CD4-positive, alpha-beta T cell (primary cell): Measurements from ENCODE around the gene SELENOF. TPM values are rescaled to one million over a fixed set of nuclear protein-coding genes. Genes with fewer than 3 reads are reported as not detected.
"Not testable (repeated sequence)": the region's sequence is repeated elsewhere in the genome, so short reads cannot be mapped to it uniquely, and the experiment has no call there.

Source experiments
- ATAC-seq: fragments of 200-7000 bp; cut with Tn5 transposase; one replicate; pipeline ENCODE4 v1.10.0; 2022; ENCODE audit warnings: mild to moderate bottlenecking; ENCODE audit not compliant: poor library complexity
- CTCF ChIA-PET: fragments of 350-600 bp; sonication (Branson Sonifier 250); formaldehyde crosslinking; loops from one replicate; lab custom pipeline; 2021; ENCODE audit warnings: antibody characterized with exemption, inconsistent platforms; lab: Charles Lee
- POLR2A ChIA-PET: fragments of 350-600 bp; sonication (Branson Sonifier 250); formaldehyde crosslinking; loops from one replicate; lab custom pipeline; 2021; ENCODE audit warnings: antibody characterized with exemption, inconsistent platforms; lab: Charles Lee
- DNase-seq, 14 experiments: peaks; one replicate each; pipeline ENCODE4 v3.0.0-alpha.2; 2013 to 2020; ENCODE audit warnings: mixed read lengths in 2 of 14
- H3K27ac ChIP-seq, 2 donors: one replicate each; pipeline versions ENCODE4 v1.5.1 to v1.7.0; 2013; ENCODE audit warnings: low read length in 2 of 2, low read depth in 1 of 2, mild to moderate bottlenecking in 1 of 2
- H3K27me3 ChIP-seq, 2 experiments: 1 replicate in 1 of 2; 2 replicates in 1 of 2; pipeline versions ENCODE4 v1.6.1 to v1.7.0; 2013; ENCODE audit warnings: low read length in 2 of 2, control low read depth in 1 of 2, mild to moderate bottlenecking in 1 of 2, moderate library complexity in 1 of 2; ENCODE audit not compliant: insufficient read depth in 2 of 2, control insufficient read depth in 1 of 2
- H3K36me3 ChIP-seq: one replicate; pipeline ENCODE4 v1.6.1; 2013; ENCODE audit warnings: low read length, control low read depth; ENCODE audit not compliant: insufficient read depth
- H3K4me1 ChIP-seq: one replicate; pipeline ENCODE4 v1.6.1; 2013; ENCODE audit warnings: low read length, control low read depth; ENCODE audit not compliant: insufficient read depth
- H3K4me3 ChIP-seq: one replicate; pipeline ENCODE4 v1.5.1; 2013; ENCODE audit warnings: mild to moderate bottlenecking, low read length, moderate library complexity
- H3K9me3 ChIP-seq, 2 experiments: 1 replicate in 1 of 2; 2 replicates in 1 of 2; pipeline versions ENCODE4 v1.6.1 to v1.7.0; 2013; ENCODE audit warnings: low read length in 2 of 2, mild to moderate bottlenecking in 2 of 2, control low read depth in 1 of 2, moderate library complexity in 1 of 2; ENCODE audit not compliant: control insufficient read depth in 1 of 2, insufficient read depth in 1 of 2
- H3K27ac Mint-ChIP-seq: one replicate; pipeline ENCODE4 v1.8.0; 2020; ENCODE audit warnings: mixed read lengths
- H3K27me3 Mint-ChIP-seq: one replicate; pipeline ENCODE4 v1.8.0; 2021; ENCODE audit warnings: mixed read lengths
- H3K36me3 Mint-ChIP-seq: one replicate; pipeline ENCODE4 v1.8.0; 2021; ENCODE audit warnings: low read depth, mixed read lengths
- H3K4me1 Mint-ChIP-seq: one replicate; pipeline ENCODE4 v1.8.0; 2021; ENCODE audit warnings: low read depth, mixed read lengths
- H3K4me3 Mint-ChIP-seq: one replicate; pipeline ENCODE4 v1.8.0; 2020; ENCODE audit warnings: mild to moderate bottlenecking, mixed read lengths
- H3K9me3 Mint-ChIP-seq: one replicate; pipeline ENCODE4 v1.8.0; 2020; ENCODE audit warnings: mixed read lengths
- CTCF ChIP-seq: fragments of 200-600 bp; IDR thresholded peaks from one replicate; pipeline ENCODE4 v1.8.0; 2022; ENCODE audit warnings: antibody characterized with exemption, mild to moderate bottlenecking
- intact Hi-C, 2 experiments: fragments of 100-400 bp; cut with DNase I in 1 of 2; cut with micrococcal nuclease in 1 of 2; formaldehyde crosslinking; loops; one replicate each; pipeline versions ENCODE4 v1.15.1 to v1.9.0; 2023 to 2025; cut with DNase I, micrococcal nuclease
- total RNA-seq, 174 experiments: library from RNA in 2 of 174; stranded (reverse) in 2 of 174; gene quantifications; one replicate each; pipeline ENCODE4 v1.2.3 and lab custom pipeline; 2021 to 2026

The SELENOF gene
- total RNA-seq, 2 experiments from 2014 or later, result 74.1 to 74.9 TPM

GRCh38 chr1:86912281-86912900 is 1.5 kb downstream of the SELENOF start:
- no peaks in the 10 kb centered on the region for H3K9me3 Mint-ChIP-seq
- intact Hi-C loops, result loop anchor here (5.0 to 10.0 kb wide), 4 partner anchors 208 to 525 kb away; partner anchors contain the start of genes SH3GLB1 (in 2 of the 2) and ODF2L (in 1 of the 2)
- Histone ChIP-seq H3K9me3 (no peaks in the 10 kb centered on the region), H3K27me3 (no peaks in the 10 kb centered on the region), H3K27ac (no peak overlapping the region), H3K4me1 (peaks cover 25% of the 10 kb centered on the region), H3K36me3 (peaks cover 10% of the 10 kb centered on the region), H3K4me3 (peak overlapping the region; percentile 64)
- DNase-seq (no peak), ATAC-seq (no peak)
- no peak overlapping the region for H3K4me3 Mint-ChIP-seq
- peaks cover 62% of the 10 kb centered on the region for H3K4me1 Mint-ChIP-seq
- H3K36me3 Mint-ChIP-seq, result peaks cover 45% of the 10 kb centered on the region
- TF ChIP-seq CTCF, result no peak
- H3K27me3 Mint-ChIP-seq, result no peaks in the 10 kb centered on the region
- ChIA-PET POLR2A (interaction anchor here (2.4 to 5.7 kb wide), 2 partner anchors 9 to 208 kb away, joined by 19 to 103 read pairs; partner anchors contain the start of gene SH3GLB1), CTCF (interaction anchor here (1.3 to 2.7 kb wide), 2 partner anchors 78 to 208 kb away, joined by 3 to 17 read pairs; partner anchors contain the start of gene SH3GLB1)
- no peak overlapping the region for H3K27ac Mint-ChIP-seq

DNA sequence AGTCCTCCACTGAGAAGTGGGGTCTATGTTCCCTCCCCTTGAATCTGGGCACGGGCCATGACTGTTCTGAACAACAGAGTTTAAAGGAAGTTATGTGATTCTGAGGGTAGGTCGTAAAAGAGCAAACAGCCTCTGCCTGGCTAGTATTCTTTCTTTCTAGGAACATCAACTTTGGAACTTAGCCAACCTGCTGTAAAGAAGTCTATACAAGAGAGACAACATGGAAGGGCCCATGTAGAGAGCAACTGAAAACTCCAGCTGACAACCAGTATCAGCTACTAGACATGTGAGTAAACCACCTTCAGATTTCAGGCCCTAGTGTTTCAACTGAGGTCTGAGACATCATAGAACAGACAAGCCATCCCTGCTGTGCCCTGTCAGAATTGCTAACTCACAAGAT is 7.5 kb downstream of the SELENOF start:
- ChIA-PET POLR2A (no interaction called here), CTCF (no interaction called here)
- no peak overlapping the region for H3K27ac Mint-ChIP-seq
- no peaks in the 10 kb centered on the region for H3K9me3 ChIP-seq
- no peaks in the 10 kb centered on the region for H3K9me3 Mint-ChIP-seq
- H3K27me3 ChIP-seq, result no peaks in the 10 kb centered on the region
- peaks cover 49% of the 10 kb centered on the region for H3K4me1 Mint-ChIP-seq
- TF ChIP-seq CTCF, result no peak
- H3K4me1 ChIP-seq, result peaks cover 12% of the 10 kb centered on the region
- H3K4me3 ChIP-seq, result no peak overlapping the region
- intact Hi-C loops, result no loop called here
- ATAC-seq (no peak), DNase-seq (no peak)
- H3K36me3 Mint-ChIP-seq, result peaks cover 55% of the 10 kb centered on the region
- H3K36me3 ChIP-seq, result peaks cover 36% of the 10 kb centered on the region
- no peaks in the 10 kb centered on the region for H3K27me3 Mint-ChIP-seq
- H3K27ac ChIP-seq, result no peak overlapping the region
- no peak overlapping the region for H3K4me3 Mint-ChIP-seq

DNA sequence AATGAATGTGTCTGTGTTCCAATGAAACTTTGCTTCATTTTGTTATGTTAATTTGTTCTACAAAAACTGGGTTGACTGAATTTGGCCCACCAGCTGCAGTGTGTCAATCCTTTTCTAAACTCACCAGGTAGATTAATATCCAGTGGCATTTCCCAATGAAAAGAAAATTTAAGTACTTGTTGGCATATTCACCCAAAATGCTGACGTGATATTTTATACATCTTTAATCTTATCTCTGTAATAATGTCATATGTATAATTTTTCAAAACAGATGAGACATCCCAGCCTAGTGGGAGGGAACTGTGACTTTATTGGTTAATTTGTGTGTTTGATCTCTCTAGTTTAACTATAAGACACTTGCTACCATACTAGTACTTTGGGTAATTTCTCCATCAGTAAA is 8.1 kb downstream of the SELENOF start:
- no peak for TF ChIP-seq CTCF
- Histone ChIP-seq H3K27me3 (no peaks in the 10 kb centered on the region), H3K4me1 (peaks cover 12% of the 10 kb centered on the region), H3K27ac (no peak overlapping the region), H3K9me3 (no peaks in the 10 kb centered on the region), H3K36me3 (peaks cover 42% of the 10 kb centered on the region), H3K4me3 (no peak overlapping the region)
- DNase-seq, result no peak
- ChIA-PET CTCF (no interaction called here), POLR2A (no interaction called here)
- Mint-ChIP-seq H3K27ac (no peak overlapping the region), H3K4me3 (no peak overlapping the region), H3K36me3 (peaks cover 55% of the 10 kb centered on the region), H3K4me1 (peaks cover 47% of the 10 kb centered on the region), H3K9me3 (no peaks in the 10 kb centered on the region), H3K27me3 (no peaks in the 10 kb centered on the region)
- no peak for ATAC-seq
- intact Hi-C loops, result no loop called here

DNA sequence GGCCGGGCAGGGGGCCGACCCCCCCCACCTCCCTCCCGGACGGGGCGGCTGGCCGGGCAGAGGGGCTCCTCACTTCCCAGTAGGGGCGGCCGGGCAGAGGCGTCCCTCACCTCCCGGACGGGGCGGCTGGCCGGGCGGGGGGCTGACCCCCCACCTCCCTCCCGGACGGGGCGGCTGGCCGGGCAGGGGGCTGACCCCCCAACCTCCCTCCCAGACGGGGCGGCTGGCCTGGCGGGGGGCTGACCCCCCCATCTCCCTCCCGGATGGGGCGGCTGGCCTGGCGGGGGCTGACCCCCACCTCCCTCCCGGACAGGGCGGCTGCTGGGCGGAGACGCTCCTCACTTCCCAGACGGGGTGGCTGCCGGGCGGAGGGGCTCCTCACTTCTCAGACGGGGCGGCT is 14.5 kb downstream of the SELENOF start:
- H3K27ac ChIP-seq, H3K27me3 Mint-ChIP-seq, intact Hi-C loops, ATAC-seq, H3K4me1 ChIP-seq, POLR2A ChIA-PET, H3K9me3 ChIP-seq, H3K9me3 Mint-ChIP-seq, CTCF ChIA-PET, H3K4me3 Mint-ChIP-seq, DNase-seq, H3K27me3 ChIP-seq, H3K4me3 ChIP-seq, H3K27ac Mint-ChIP-seq: not testable (repeated sequence)
- peaks cover 33% of the 10 kb centered on the region for H3K4me1 Mint-ChIP-seq
- peaks cover 36% of the 10 kb centered on the region for H3K36me3 ChIP-seq
- H3K36me3 Mint-ChIP-seq, result peaks cover 66% of the 10 kb centered on the region
